ENCODE measurements around the gene SLC16A3.

The SLC16A3 gene

GRCh38 chr17:82180776-82181528, 47.9 kb upstream of the SLC16A3 start:
- H2AFZ ChIP-seq (ENCODE audit: low read length): no peak overlapping the region
- H3K36me3 ChIP-seq (ENCODE audit: insufficient read depth, low read length): peaks cover 57% of the 10 kb centered on the region; the same call in 1 of the 2 replicates
- TF ChIP-seq CTCF (conservative IDR thresholded peaks at IDR 0.05; ENCODE audit: low read length) (no peak), EZH2phosphoT487 (IDR thresholded peaks at IDR 0.05; ENCODE audit: borderline replicate concordance) (no peak)
- H3K79me2 ChIP-seq (ENCODE audit: insufficient read depth, low read length): no peaks in the 10 kb centered on the region
- H4K20me1 ChIP-seq (ENCODE audit: insufficient read depth, low read length, poor library complexity, severe bottlenecking): no peaks in the 10 kb centered on the region
- no peaks in the 10 kb centered on the region for H3K4me1 ChIP-seq (ENCODE audit: insufficient read depth, low read length, poor library complexity, severe bottlenecking)
- no peak overlapping the region for H3K4me3 ChIP-seq (ENCODE audit: low read length, poor library complexity, severe bottlenecking)
- H3K9ac ChIP-seq (ENCODE audit: low read depth, low read length, poor library complexity, severe bottlenecking): no peak overlapping the region
- no peaks in the 10 kb centered on the region for H3K9me3 ChIP-seq (ENCODE audit: insufficient read depth, low read depth, low read length)
- no peaks in the 10 kb centered on the region for H3F3A ChIP-seq (ENCODE audit: low read depth)
- H3K27me3 ChIP-seq (ENCODE audit: insufficient read depth, low read length, poor library complexity, severe bottlenecking): no peaks in the 10 kb centered on the region
- no peaks in the 10 kb centered on the region for H3K9me2 ChIP-seq (replicated peaks; ENCODE audit: low read depth, low read length)
- no peak overlapping the region for H3K4me2 ChIP-seq (ENCODE audit: low read depth, low read length, poor library complexity, severe bottlenecking)

- H3K4me1 ChIP-seq (ENCODE audit: insufficient read depth, low read length, poor library complexity, severe bottlenecking): no peaks in the 10 kb centered on the region
- H2AFZ ChIP-seq (ENCODE audit: low read length): no peak overlapping the region
- no peaks in the 10 kb centered on the region for H4K20me1 ChIP-seq (ENCODE audit: insufficient read depth, low read length, poor library complexity, severe bottlenecking)
- H3K9me3 ChIP-seq (ENCODE audit: insufficient read depth, low read depth, low read length): no peaks in the 10 kb centered on the region
- peaks cover 51% of the 10 kb centered on the region; the same call in 1 of the 2 replicates for H3K36me3 ChIP-seq (ENCODE audit: insufficient read depth, low read length)
- no peak for TF ChIP-seq EZH2phosphoT487 (IDR thresholded peaks at IDR 0.05; ENCODE audit: borderline replicate concordance)
- H3K9ac ChIP-seq (ENCODE audit: low read depth, low read length, poor library complexity, severe bottlenecking): no peak overlapping the region
- no peak overlapping the region for H3K4me3 ChIP-seq (ENCODE audit: low read length, poor library complexity, severe bottlenecking)
- H3K9me2 ChIP-seq (replicated peaks; ENCODE audit: low read depth, low read length): no peaks in the 10 kb centered on the region
- H3K27me3 ChIP-seq (ENCODE audit: insufficient read depth, low read length, poor library complexity, severe bottlenecking): no peaks in the 10 kb centered on the region
- H3F3A ChIP-seq (ENCODE audit: low read depth): no peaks in the 10 kb centered on the region
- H3K79me2 ChIP-seq (ENCODE audit: insufficient read depth, low read length): no peaks in the 10 kb centered on the region
- no peak overlapping the region for H3K4me2 ChIP-seq (ENCODE audit: low read depth, low read length, poor library complexity, severe bottlenecking)
Measured at GRCh38 chr17:82184761-82185160, 44.1 kb upstream of the SLC16A3 start.

- Histone ChIP-seq H3K4me1 (ENCODE audit: insufficient read depth, low read length, poor library complexity, severe bottlenecking) (no peaks in the 10 kb centered on the region), H3K79me2 (ENCODE audit: insufficient read depth, low read length) (no peaks in the 10 kb centered on the region), H4K20me1 (ENCODE audit: insufficient read depth, low read length, poor library complexity, severe bottlenecking) (no peaks in the 10 kb centered on the region), H3K4me3 (ENCODE audit: low read length, poor library complexity, severe bottlenecking) (no peak overlapping the region), H3K9me3 (ENCODE audit: insufficient read depth, low read depth, low read length) (no peaks in the 10 kb centered on the region), H3F3A (ENCODE audit: low read depth) (no peaks in the 10 kb centered on the region), H3K9ac (ENCODE audit: low read depth, low read length, poor library complexity, severe bottlenecking) (no peak overlapping the region), H3K9me2 (replicated peaks; ENCODE audit: low read depth, low read length) (no peaks in the 10 kb centered on the region), H3K27me3 (ENCODE audit: insufficient read depth, low read length, poor library complexity, severe bottlenecking) (no peaks in the 10 kb centered on the region), H3K36me3 (ENCODE audit: insufficient read depth, low read length) (peaks cover 47% of the 10 kb centered on the region; the same call in 1 of the 2 replicates), H3K4me2 (ENCODE audit: low read depth, low read length, poor library complexity, severe bottlenecking) (no peak overlapping the region), H2AFZ (ENCODE audit: low read length) (no peak overlapping the region)
- TF ChIP-seq EZH2phosphoT487 (IDR thresholded peaks at IDR 0.05; ENCODE audit: borderline replicate concordance): no peak
- no peak for TF ChIP-seq CTCF (conservative IDR thresholded peaks at IDR 0.05; ENCODE audit: low read length)
Measured at GRCh38 chr17:82186221-82186620, 42.6 kb upstream of the SLC16A3 start.

GRCh38 chr17:82187500-82187899, 41.3 kb upstream of the SLC16A3 start:
- H3F3A ChIP-seq (ENCODE audit: low read depth): no peaks in the 10 kb centered on the region
- H4K20me1 ChIP-seq (ENCODE audit: insufficient read depth, low read length, poor library complexity, severe bottlenecking): no peaks in the 10 kb centered on the region
- H3K4me3 ChIP-seq (ENCODE audit: low read length, poor library complexity, severe bottlenecking): no peak overlapping the region
- H2AFZ ChIP-seq (ENCODE audit: low read length): no peak overlapping the region
- H3K36me3 ChIP-seq (ENCODE audit: insufficient read depth, low read length): peaks cover 58% of the 10 kb centered on the region; the same call in 1 of the 2 replicates
- no peaks in the 10 kb centered on the region for H3K79me2 ChIP-seq (ENCODE audit: insufficient read depth, low read length)
- TF ChIP-seq EZH2phosphoT487 (IDR thresholded peaks at IDR 0.05; ENCODE audit: borderline replicate concordance) (no peak), CTCF (conservative IDR thresholded peaks at IDR 0.05; ENCODE audit: low read length) (no peak)
- no peaks in the 10 kb centered on the region for H3K9me2 ChIP-seq (replicated peaks; ENCODE audit: low read depth, low read length)
- no peak overlapping the region for H3K4me2 ChIP-seq (ENCODE audit: low read depth, low read length, poor library complexity, severe bottlenecking)
- H3K9ac ChIP-seq (ENCODE audit: low read depth, low read length, poor library complexity, severe bottlenecking): no peak overlapping the region
- no peaks in the 10 kb centered on the region for H3K27me3 ChIP-seq (ENCODE audit: insufficient read depth, low read length, poor library complexity, severe bottlenecking)
- H3K4me1 ChIP-seq (ENCODE audit: insufficient read depth, low read length, poor library complexity, severe bottlenecking): no peaks in the 10 kb centered on the region
- H3K9me3 ChIP-seq (ENCODE audit: insufficient read depth, low read depth, low read length): no peaks in the 10 kb centered on the region
